Stimulated activated CD4-positive, alpha-beta T cell treated with anti-CD3 and anti-CD28 coated beads, TNF-alpha, amount 100 ng/mL, for 1 hour (primary cell): ENCODE results near the gene PCDHGA12.
"Not testable (repeated sequence)": the region's sequence is repeated elsewhere in the genome, so short reads cannot be mapped to it uniquely, and the experiment has no call there.

Source experiments
- DNase-seq, 3 donors: peaks; one replicate each; pipeline ENCODE4 v3.0.0-alpha.2; 2020; ENCODE audit warnings: low read depth in 3 of 3, low spot score in 1 of 3

PCDHGA12 gene

GRCh38 chr5:141430332-141431113, at the start of gene PCDHGA12:
Gene PCDHGA12, plus strand, starts transcription at chr5:141430507. Its CDS starts 253 bp downstream, at chr5:141430760.
- no peak for DNase-seq

DNA sequence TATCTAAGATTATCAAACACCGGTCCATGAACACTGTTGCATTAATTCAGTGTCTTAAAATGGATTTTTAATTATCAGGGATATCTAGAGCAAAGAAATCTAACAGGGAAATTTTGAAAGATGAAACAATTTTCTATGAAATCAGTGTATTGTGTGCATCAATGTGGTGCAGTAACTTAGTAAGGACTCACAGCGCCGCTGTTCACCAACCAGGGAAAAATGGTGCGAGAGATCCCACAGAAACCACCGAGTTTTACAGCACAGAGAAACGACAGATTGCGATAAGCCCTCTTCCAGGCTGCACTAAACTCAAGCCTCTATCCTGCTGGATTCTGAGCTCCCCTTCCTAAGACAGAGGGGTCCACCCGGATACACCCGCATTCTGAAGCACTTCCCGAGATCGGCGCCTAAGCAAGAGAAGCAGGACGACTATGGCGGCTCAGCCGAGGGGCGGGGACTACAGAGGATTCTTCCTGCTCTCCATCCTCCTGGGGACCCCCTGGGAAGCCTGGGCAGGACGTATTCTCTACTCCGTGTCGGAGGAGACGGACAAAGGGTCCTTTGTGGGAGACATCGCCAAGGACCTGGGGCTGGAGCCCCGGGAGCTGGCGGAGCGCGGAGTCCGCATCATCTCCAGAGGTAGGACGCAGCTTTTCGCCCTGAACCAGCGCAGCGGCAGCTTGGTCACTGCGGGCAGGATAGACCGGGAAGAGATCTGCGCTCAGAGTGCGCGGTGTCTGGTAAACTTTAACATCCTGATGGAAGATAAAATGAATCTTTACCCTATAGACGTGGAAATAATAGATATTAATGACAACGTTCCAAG, 47.6 kb upstream of the PCDHGA12 start, which contains the start of gene PCDHGA7:
TSS of gene PCDHGA7 (plus strand) at position 274 of the 826 bp plus-strand sequence. CDS start at position 432, 158 bp downstream.
- no peak for DNase-seq

- no peak for DNase-seq
Observed at GRCh38 chr5:141383345-141383744, 47.0 kb upstream of the PCDHGA12 start.

GRCh38 chr5:141384471-141385267, 45.6 kb upstream of the PCDHGA12 start:
- DNase-seq: no peak

- DNase-seq: not testable (repeated sequence)
Observed at GRCh38 chr5:141387557-141388311, 42.6 kb upstream of the PCDHGA12 start, which contains the start of gene PCDHGB4. Gene PCDHGB4, plus strand, starts transcription at chr5:141387698. Its CDS starts 187 bp downstream, at chr5:141387885.

GRCh38 chr5:141388661-141389060, 41.6 kb upstream of the PCDHGA12 start:
- DNase-seq: no peak

- no peak for DNase-seq
Observed at GRCh38 chr5:141389153-141390042, 40.9 kb upstream of the PCDHGA12 start.

DNA sequence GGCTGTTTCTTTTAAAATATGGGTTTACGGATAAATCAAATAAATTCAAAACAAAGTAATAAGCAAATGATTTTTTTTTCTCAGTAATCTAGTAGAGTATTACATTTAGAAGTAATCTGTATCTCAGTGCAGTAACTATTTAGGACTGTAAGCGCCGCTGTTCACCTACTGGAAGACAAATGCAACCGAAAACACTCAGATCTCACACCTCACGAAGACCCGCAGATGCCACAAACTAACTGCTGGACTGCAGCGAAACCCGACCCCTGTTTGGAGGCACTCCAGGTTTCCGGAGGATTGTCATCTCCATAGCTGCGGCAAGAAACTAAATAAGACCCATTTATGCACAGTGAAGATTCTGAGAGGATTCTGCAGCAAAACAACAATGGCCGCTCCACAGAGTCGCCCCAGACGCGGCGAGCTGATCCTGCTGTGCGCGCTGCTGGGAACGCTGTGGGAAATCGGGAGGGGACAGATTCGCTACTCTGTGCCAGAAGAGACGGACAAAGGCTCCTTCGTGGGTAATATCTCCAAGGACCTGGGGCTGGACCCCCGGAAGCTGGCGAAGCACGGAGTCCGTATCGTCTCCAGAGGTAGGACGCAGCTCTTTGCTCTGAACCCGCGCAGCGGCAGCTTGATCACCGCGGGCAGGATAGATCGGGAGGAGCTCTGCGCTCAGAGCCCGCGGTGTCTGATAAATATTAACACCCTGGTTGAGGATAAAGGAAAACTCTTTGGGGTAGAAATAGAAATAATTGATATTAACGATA, 37.7 kb upstream of the PCDHGA12 start, which contains the start of gene PCDHGA8:
TSS of gene PCDHGA8 (plus strand) at position 205 of the 770 bp plus-strand sequence. CDS start at position 386, 181 bp downstream.
- DNase-seq: no peak

- no peak for DNase-seq
Observed at GRCh38 chr5:141393267-141393666, 37.0 kb upstream of the PCDHGA12 start.

GRCh38 chr5:141394401-141395187, 35.7 kb upstream of the PCDHGA12 start:
- not testable (repeated sequence) for DNase-seq

GRCh38 chr5:141397756-141398551, 32.4 kb upstream of the PCDHGA12 start, which contains the start of gene PCDHGB5:
Gene PCDHGB5, plus strand, starts transcription at chr5:141397947. Its CDS starts 181 bp downstream, at chr5:141398128.
- not testable (repeated sequence) for DNase-seq

DNA sequence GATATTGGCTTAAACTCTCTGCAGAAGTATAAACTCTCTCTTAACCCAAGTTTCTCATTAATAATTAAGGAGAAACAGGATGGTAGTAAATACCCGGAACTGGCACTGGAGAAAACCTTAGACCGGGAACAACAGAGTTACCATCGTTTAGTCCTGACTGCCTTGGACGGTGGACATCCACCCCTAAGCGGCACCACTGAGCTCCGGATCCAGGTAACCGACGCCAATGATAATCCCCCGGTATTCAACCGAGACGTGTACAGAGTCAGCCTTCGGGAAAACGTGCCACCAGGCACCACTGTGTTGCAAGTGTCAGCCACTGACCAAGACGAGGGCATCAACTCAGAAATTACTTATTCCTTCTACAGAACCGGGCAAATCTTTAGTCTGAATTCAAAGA, 31.7 kb upstream of the PCDHGA12 start:
- DNase-seq: no peak

DNA sequence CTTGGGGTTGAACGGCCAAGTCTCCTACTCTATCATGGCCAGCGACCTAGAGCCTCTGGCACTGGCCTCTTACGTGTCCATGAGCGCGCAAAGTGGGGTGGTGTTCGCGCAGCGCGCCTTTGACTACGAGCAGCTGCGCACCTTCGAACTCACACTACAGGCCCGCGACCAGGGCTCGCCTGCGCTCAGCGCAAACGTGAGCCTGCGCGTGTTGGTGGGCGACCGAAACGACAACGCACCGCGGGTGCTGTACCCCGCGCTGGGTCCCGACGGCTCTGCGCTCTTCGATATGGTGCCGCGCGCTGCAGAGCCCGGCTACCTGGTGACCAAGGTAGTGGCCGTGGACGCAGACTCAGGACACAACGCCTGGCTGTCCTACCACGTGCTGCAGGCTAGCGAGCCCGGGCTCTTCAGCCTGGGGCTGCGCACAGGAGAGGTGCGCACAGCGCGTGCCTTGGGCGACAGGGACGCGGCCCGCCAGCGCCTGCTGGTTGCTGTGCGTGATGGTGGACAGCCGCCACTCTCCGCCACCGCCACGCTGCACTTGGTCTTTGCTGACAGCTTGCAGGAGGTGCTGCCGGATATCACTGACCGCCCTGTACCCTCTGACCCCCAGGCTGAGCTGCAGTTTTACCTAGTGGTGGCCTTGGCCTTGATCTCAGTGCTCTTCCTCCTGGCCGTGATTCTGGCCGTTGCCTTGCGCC, 30.6 kb upstream of the PCDHGA12 start:
- no peak for DNase-seq

DNA sequence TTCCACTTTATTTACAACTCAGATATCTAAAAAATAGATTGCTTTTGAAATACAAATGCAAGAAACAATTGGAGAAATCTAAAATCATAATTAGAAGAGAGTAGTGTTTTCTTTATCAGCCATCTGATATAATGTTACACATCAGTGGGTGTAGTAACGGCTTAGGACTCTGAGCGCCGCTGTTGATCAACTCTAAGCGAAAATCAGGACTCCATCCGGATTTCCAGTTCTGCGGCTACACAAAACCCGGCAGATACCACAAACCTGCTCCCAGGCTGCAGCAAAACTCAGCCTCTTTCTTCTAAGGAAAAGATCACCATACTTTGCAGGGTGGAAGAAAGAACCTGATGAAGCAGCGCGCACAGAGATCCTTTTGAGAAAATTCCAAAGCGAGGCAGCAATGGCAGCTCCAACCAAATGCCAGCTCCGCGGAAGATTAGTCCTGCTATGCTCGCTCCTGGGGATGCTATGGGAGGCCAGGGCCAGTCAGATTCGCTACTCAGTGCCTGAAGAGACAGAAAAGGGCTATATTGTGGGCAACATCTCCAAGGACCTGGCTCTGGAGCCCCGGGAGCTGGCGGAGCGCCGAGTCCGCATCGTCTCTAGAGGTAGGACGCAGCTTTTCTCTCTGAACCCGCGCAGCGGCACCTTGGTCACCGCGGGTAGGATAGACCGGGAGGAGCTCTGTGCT, 27.6 kb upstream of the PCDHGA12 start, which contains the start of gene PCDHGA9:
TSS of gene PCDHGA9 (plus strand) at position 226 of the 691 bp plus-strand sequence. CDS start at position 401, 175 bp downstream.
- no peak for DNase-seq

DNA sequence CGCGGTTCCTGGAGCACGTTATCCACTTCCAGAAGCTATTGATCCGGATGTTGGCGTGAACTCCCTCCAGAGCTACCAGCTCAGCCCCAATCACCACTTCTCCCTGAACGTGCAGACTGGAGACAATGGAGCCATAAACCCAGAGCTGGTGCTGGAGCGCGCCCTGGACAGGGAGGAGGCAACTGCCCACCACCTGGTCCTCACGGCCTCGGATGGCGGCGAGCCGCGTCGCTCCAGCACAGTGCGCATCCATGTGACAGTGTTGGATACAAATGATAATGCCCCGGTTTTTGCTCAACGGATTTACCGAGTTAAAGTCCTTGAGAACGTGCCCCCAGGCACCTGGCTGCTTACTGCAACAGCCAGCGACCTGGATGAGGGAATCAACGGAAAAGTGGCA, 26.9 kb upstream of the PCDHGA12 start:
- DNase-seq: no peak
